NCI-H1436 treated with DMSO at 0.1 percent for 48 hours (cell line): ENCODE data around the gene GPR18.
"Not testable (repeated sequence)": the region's sequence is repeated elsewhere in the genome, so short reads cannot be mapped to it uniquely, and the experiment has no call there.

Experiments used
- DNase-seq: peaks from one replicate; lab custom pipeline; 2025; lab: John Stamatoyannopoulos, UW

GPR18 gene

DNA sequence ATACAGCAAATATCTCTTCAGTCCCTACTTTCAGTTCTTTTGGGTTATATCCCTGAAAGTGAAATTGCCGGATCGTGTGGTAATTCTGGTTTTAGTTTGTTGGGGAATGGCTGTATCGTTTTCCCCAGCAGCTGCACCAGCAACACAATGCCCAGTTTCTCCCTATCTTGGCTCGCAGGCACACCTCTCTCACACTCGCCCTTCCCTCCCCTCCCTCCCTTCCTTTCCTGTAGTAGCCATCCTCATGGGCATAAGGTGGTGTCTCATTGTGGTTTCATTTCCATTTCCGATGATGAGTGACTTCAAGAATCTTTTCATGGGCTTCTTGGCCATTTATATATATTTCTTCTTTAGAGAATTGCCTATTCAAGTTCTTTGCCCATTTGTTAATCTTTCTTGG, 8.6 kb upstream of the GPR18 start:
- DNase-seq: no peak

DNA sequence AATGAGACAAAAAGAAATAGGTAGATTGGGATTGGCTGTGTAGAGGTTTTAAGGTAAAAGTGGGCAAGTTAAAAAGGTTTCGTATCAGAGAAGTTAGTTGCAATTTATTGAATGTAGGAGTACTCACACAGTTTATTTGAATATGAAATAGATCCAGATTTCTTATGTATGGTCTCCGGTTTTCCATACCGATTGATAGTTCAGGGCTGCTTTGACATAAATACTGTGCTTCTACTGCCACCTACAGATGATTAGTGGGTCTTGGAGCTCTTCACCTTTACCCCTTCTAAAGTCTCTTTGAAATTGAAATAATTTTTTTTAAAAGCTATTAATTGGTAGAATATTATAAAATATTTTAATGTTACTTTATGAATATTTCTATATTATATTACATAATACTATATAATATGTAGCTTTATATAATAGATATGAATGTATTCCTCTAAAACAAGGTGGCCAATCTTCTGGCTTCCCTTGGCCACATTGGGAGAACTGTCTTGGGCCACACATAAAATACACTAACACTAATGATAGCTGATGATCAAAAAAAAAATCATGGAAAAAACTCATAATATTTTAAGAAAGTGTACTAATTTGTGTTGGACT, 7.7 kb upstream of the GPR18 start:
- no peak for DNase-seq

GRCh38 chr13:99265162-99265800, 7.1 kb upstream of the GPR18 start:
- no peak for DNase-seq

DNA sequence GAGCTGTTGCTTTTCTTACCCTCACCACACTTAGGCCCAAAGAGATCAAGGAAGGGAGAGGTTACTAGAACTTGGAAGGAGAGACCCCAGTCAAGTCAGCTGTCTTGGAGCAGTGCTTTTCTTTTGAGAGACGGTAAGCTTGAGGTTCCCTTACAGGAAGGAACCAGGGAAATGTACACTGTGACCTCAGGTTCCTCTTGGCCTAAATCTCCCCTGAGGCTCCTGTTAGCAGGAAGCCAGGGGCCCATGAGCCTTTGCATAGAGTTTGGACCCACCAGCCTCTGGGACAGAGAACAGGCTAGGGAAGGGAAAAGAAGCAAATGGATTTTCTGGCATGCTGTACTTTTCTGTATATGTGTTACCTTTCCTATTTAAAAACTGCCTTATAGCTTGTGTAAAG, 5.9 kb upstream of the GPR18 start:
- DNase-seq: no peak

GRCh38 chr13:99263126-99263785, 5.1 kb upstream of the GPR18 start:
- DNase-seq: no peak

- no peak for DNase-seq
These were observed 2.9 kb upstream of the GPR18 start for GRCh38 chr13:99261059-99261458.

DNA sequence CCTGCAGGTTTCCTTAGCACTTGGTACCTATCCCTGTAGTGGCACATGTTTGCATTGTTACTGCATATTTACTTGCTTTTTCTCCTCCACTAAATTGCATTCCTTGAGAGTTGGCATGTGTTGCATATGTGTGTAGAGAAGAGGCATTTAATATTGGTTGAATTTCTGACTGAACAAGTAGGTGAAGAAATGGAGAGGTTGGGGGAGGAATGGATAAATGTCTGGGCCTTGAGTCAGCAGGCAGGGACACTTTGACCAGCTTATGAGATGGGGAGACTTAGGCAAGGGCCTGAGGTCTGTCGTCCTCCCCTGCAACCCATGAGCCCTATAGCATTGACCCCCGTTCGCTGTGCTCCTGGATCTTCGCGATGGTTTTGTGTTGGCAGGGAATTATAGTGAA, 2.0 kb upstream of the GPR18 start:
- no peak for DNase-seq

- DNase-seq: no peak
These were observed 767 bp upstream of the GPR18 start for GRCh38 chr13:99258946-99259345.

GRCh38 chr13:99257291-99257690, 888 bp downstream of the GPR18 start:
- no peak for DNase-seq

GRCh38 chr13:99256709-99257108, 1.5 kb downstream of the GPR18 start:
- DNase-seq: no peak

- no peak for DNase-seq
These were observed 1.9 kb downstream of the GPR18 start for GRCh38 chr13:99256283-99256682.

GRCh38 chr13:99255271-99255670, 2.9 kb downstream of the GPR18 start:
- no peak for DNase-seq

DNA sequence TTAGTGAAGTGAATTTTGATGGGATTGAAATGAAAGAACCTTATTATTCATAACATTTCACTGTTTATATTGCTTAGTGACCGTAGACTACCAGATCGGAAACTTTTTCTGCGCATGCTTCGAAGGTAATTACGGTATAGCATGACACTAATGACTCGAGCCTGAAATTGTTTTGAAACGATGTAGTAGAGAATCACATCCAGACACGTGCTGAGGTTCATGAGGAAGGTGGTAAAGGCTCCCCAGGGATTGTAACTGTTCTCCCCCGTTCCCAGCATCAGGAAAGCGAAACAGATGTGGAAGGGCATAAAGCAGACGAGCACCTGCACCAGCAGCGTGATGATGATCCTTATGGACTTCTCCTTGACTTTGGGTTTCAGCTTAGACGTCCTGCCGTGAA, 3.3 kb downstream of the GPR18 start:
- DNase-seq: no peak

GRCh38 chr13:99251921-99252320, 6.3 kb downstream of the GPR18 start:
- DNase-seq: no peak

DNA sequence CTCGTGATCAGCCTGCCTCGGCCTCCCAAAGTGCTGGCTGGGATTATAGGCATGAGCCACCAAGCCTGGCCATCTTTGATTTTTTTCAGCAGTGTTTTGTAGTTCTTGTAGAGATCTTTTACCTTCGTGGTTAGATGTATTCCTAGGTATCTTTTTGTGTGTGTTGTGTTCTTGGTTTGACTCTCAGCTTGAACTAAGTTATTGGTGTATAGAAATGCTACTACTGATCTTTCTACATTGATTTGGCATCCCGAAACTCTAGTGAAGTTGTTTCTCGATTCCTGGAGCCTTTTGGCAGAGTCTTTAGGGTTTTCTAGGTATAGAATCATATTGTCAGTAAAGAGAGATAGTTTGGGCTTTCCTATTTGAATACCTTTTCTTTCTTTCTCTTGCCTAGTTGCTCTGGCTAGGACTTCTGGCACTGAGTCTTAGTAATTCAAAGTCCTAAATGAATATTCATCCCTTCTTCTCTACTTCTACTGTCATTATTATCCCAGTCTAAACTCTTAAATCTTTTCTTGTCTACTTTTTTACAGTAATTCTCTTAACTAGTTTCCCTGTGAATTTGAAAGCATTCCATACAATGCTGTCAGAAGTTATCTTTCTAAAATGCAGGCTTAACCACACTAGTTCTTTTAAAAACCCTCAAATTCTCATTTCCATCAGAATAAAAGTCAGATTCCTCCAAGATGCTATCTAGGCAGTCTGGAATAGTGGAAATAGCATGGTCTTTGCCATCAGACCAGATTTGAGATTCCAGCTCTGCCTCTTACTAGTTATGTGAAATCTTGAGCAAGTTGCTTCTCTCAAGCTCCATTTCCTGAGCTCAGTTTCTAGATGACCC, 7.0 kb downstream of the GPR18 start:
- no peak for DNase-seq

- DNase-seq: not testable (repeated sequence)
These were observed 8.6 kb downstream of the GPR18 start for GRCh38 chr13:99249606-99250005.

- DNase-seq: not testable (repeated sequence)
These were observed 9.0 kb downstream of the GPR18 start for GRCh38 chr13:99249178-99249577.

DNA sequence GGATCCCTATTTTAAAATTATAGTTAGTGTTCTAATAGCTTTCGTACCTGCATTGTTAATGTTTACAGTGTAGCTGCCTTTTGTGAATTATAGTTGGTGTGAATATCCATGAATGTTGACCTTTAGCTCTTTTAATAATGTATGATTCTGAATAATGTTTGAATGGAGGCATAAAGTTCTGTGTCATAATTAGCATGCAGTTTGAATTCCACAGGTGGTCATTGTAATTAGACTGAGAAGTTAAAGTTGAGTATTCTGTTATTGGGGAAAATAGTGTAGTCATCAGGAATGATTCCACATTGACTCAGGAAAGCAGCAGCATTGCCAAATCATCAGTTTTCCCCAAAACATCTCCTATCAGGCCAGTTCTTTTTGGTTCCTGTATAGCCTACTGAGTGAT, 12.1 kb downstream of the GPR18 start:
- DNase-seq: no peak

DNA sequence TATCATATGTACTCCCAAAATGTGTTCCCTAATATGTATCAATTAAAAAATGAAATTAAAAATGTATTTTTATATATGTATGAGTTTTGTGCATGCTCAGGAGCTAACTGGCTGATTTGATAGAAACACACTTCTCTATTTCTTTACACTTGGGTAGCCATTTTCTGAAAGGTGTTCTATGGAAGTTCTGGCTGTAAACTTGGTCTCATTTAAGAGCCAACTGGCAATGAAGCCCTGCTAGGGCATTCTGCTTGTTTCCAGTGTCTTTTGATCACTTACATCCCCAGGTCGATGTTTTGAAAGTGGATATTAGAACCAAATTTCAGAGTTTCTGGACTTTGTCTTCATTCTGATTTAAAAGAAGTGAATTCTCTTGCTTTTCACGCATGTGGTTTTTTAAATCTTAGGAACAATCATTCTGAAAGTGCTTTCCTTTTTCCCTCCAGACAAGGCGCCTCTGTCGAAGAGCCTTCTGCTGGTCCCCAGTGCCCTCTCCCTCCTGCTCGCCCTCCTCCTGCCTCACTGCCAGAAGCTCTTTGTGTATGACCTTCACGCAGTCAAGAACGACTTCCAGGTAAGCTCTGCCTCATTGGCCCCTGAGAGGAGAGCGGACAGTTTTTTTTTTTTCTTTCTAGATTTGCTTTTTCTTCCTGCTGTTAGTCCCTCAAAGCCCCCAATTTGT, 20.1 kb downstream of the GPR18 start:
- no peak for DNase-seq

- no peak for DNase-seq
These were observed 26.5 kb downstream of the GPR18 start for GRCh38 chr13:99231721-99232120.

GRCh38 chr13:99230991-99231390, 27.2 kb downstream of the GPR18 start:
- DNase-seq: no peak

DNA sequence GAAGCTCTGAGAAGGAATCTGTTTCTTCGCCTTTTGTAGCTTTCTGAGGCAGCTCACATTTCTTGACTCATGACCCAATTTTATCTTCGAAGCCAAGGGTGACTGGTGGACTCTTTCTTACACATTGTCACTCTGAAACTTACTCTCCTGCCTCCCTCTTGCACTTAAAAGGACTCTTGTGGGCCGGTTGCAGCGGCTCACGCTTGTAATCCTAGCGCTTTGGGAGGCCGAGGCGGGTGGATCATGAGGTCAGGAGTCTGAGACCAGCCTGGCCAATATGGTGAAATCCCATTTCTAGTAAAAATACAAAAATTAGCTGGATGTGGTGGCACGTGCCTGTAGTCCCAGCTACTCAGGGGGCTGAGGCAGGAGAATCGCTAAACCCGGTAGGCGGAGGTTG, 27.6 kb downstream of the GPR18 start:
- DNase-seq: not testable (repeated sequence)
